Measurements from ENCODE around the gene DEPDC1.

GRCh38 chr1:68497358-68497698 is 446 bp upstream of the DEPDC1 start:
- TF ChIP-seq, protein P1, sequence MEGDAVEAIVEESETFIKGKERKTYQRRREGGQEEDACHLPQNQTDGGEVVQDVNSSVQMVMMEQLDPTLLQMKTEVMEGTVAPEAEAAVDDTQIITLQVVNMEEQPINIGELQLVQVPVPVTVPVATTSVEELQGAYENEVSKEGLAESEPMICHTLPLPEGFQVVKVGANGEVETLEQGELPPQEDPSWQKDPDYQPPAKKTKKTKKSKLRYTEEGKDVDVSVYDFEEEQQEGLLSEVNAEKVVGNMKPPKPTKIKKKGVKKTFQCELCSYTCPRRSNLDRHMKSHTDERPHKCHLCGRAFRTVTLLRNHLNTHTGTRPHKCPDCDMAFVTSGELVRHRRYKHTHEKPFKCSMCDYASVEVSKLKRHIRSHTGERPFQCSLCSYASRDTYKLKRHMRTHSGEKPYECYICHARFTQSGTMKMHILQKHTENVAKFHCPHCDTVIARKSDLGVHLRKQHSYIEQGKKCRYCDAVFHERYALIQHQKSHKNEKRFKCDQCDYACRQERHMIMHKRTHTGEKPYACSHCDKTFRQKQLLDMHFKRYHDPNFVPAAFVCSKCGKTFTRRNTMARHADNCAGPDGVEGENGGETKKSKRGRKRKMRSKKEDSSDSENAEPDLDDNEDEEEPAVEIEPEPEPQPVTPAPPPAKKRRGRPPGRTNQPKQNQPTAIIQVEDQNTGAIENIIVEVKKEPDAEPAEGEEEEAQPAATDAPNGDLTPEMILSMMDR (IDR thresholded peaks at IDR 0.05) = no peak
- TF ChIP-seq POLR2A (IDR thresholded peaks at IDR 0.05) = no peak
